ENCODE measurements around the gene CHST12.
"Not testable (repeated sequence)": the region's sequence is repeated elsewhere in the genome, so short reads cannot be mapped to it uniquely, and the experiment has no call there.

The CHST12 gene

DNA sequence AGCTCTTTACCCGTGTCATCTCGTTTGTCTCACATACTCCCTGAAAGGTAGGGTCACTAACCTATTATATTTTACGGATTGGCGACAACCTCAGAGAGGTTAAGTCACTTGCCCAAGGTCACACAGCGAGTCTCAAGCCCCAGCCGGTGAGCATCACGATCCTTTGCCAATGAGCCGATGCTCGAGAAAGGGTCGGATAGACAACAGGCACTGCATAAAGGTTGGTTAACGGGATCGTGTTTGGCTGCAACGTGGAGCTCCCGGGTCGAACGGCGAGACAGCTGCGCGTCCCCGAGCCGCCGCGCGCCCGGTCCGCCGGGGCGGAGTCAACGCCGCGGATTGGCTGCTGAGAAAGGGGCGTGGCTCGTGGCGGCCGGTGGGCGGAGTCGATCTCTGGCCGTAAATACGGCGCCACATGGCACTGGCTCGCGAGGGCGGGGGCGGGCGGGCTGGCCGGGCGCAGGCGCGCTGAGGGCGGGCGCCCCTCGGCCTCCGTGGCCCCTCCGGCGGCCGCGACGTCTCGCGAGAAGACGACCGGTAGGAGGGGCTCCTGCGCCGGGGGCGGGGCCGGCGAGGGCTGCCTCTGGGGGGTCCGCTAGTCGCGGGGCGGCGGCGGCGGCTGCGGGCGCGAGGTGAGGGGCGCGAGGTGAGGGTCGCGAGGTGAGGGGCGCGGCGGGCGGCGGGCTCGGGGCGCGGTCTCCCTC lies at the start of gene CHST12:
Gene CHST12, plus strand, starts transcription at position 598 of the 704 bp plus-strand sequence. CDS start 29,029 bp downstream, outside the sequence.
- peak; percentile 86 to 94 for DNase-seq (ENCODE audit: low read depth in 2 of 2)

DNA sequence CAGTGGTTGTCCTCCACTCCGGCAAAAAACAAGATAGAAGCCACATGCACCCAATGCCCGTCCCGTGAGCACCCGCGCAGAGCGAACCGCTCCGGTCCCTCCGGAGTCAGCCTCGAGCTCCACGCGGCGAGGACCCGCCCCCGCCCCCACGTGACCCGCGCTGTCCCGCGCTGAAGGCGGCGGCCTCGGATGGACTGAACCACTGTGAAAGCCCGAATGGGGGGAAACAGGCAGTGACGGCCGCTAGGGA lies 49.5 kb upstream of the CHST12 start:
- peak; percentile 82 to 89 for DNase-seq (ENCODE audit: low read depth in 2 of 2)

GRCh38 chr7:2354186-2354938 lies 49.0 kb upstream of the CHST12 start, which contains the start of gene EIF3B:
Gene EIF3B, plus strand, starts transcription at chr7:2354827. Its CDS starts 95 bp downstream, at chr7:2354922.
- peak; percentile 82 for DNase-seq (ENCODE audit: low read depth in 2 of 2)

GRCh38 chr7:2354939-2355704 lies 48.3 kb upstream of the CHST12 start:
- no peak for DNase-seq (ENCODE audit: low read depth in 2 of 2)

DNA sequence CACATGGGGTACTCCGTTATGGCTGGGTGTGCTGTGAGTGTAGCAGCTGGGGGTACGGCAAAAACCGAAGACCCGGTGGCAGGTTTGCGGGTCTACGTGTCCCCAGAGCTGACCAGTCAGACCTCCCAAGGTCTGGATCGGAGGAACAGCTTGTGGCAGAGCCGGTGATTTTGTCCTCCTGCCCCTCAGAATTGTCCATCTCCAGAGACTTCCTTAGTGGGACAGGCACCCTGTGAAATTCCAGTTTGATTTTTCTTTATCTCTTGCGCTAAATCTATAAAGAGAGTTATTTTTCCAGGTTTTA lies 47.8 kb upstream of the CHST12 start:
- DNase-seq (ENCODE audit: low read depth in 2 of 2) = no peak

- DNase-seq (ENCODE audit: low read depth in 2 of 2) = no peak
These were observed 46.2 kb upstream of the CHST12 start for GRCh38 chr7:2357165-2357564.

DNA sequence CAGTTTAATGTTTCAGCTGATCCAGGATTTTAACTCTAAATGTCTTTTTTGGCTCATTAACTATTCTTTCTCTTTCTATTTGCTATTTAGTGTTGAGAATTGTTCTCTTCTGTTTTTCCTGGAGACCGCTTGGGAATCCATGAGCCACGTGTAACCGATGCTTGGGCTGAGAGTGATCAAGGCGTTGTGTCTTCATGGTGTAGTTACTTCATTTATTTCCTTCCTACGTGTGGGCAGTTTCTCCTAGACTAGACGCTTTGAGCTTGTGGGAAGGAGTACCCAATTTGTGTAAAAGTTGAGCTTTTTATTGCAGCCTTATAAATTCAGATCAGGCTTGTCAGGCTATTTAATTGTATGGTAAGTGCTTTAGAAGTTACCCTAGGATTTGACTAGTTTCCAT lies 45.8 kb upstream of the CHST12 start:
- DNase-seq (ENCODE audit: low read depth in 2 of 2) = no peak

GRCh38 chr7:2358968-2359527 lies 44.4 kb upstream of the CHST12 start:
- no peak for DNase-seq (ENCODE audit: low read depth in 2 of 2)

DNA sequence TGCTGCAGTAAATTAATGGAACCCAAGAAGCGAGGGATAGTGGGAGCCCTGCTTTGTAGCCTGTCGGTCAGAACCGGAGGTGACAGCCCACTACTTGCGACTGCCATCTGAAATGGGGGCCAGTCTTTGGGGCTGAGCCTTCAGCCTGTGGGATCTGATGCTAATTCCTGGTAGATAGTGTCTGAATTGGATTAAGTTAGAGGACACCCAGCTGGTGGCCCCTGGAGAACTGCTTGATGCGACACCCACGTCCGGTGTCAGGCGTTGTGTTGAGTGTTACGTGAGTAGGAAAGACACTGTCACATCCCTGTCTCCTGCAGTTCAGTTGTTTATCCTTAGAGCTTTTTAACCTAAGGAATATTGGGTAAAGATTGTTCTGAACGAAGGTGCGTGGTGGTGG lies 43.8 kb upstream of the CHST12 start:
- DNase-seq (ENCODE audit: low read depth in 2 of 2) = no peak

DNA sequence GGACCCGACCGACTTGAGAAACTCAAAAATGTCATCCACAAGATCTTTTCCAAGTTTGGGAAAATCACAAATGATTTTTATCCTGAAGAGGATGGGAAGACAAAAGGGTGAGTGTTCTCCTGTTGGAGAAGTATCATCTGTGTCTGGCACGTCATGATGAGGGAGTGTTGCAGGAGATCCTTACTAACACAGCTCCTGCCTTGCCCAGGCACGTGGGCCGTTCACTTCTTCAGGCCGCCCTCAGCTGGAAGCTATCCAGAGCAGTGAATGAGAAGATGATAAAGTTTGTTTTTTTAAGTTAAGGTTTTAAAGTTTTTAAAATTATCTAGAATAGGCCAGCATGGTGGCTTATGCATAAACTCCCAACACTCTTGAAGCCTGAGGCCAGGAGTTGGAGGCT lies 42.6 kb upstream of the CHST12 start:
- no peak for DNase-seq (ENCODE audit: low read depth in 2 of 2)

- DNase-seq (ENCODE audit: low read depth in 2 of 2) = no peak
These were observed 40.9 kb upstream of the CHST12 start for GRCh38 chr7:2362385-2363088.

DNA sequence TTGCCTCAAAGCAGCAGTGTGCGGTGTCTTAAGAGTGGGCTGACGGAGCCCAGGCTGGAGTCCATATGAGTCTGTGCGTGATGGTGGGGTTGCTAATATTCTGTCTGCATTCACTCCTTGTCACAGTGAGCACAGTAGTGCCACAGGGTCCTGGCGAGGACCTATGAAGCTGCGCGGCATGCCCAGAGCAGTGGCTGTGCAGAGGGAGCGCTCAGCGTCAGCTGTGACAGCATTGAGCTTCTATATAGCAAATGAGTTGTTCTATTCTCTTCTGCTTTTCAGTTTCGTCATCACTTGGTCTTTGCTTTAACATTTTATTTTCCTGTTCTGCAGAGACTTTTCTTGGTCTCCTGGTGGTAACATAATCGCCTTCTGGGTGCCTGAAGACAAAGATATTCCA lies 34.3 kb upstream of the CHST12 start:
- DNase-seq (ENCODE audit: low read depth in 2 of 2) = no peak

DNA sequence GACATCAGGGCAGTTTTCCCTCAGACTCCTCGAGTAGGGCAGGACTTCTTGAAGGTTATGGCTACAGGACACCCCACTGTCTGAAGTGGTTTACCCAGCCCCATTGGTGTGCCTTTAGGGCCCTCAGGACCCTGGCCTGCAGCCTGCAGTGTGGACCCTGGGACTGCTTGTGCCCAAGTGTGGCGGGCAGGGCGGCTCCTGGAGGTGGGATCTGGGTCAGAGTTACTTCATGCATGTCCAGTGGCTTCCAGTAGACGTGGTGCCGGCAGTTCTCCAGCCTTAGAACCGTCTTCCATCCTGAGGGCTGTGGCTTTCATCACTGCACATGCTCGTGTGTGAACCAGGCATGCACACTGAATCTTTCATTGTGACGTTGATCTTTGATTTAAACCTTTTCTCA lies 32.1 kb upstream of the CHST12 start:
- DNase-seq (ENCODE audit: low read depth in 2 of 2) = no peak

GRCh38 chr7:2372724-2373123 lies 30.7 kb upstream of the CHST12 start:
- no peak for DNase-seq (ENCODE audit: low read depth in 2 of 2)

- no peak for DNase-seq (ENCODE audit: low read depth in 2 of 2)
These were observed 30.3 kb upstream of the CHST12 start for GRCh38 chr7:2373124-2373556.

GRCh38 chr7:2373646-2374045 lies 29.8 kb upstream of the CHST12 start:
- no peak for DNase-seq (ENCODE audit: low read depth in 2 of 2)

DNA sequence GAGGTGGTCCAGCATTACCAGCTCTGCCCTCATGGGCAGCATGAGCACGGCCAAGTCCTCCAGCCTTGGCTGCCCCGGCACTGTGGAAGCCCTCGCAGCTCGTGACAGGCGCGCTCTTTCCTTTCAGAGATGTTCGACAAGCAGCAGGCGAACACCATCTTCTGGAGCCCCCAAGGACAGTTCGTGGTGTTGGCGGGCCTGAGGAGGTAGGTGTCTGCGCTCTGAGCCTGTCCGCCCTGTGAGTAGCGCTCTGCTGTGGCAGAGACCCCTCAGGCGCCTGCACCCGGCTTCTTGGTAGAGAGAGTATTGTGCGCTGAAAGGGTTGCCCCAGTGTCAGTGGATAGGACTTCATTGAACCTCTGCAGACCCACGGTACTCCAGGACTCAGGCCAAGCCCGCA lies 29.0 kb upstream of the CHST12 start:
- no peak for DNase-seq (ENCODE audit: low read depth in 2 of 2)

GRCh38 chr7:2374830-2375728 lies 28.3 kb upstream of the CHST12 start:
- DNase-seq (ENCODE audit: low read depth in 2 of 2) = no peak

- no peak for DNase-seq (ENCODE audit: low read depth in 2 of 2)
These were observed 26.9 kb upstream of the CHST12 start for GRCh38 chr7:2376351-2377154.

- DNase-seq (ENCODE audit: low read depth in 2 of 2) = not testable (repeated sequence)
These were observed 25.9 kb upstream of the CHST12 start for GRCh38 chr7:2377492-2377891.

Data from stimulated activated CD8-positive, alpha-beta memory T cell treated with anti-CD3 and anti-CD28 coated beads, Interleukin-7, amount 100 ng/mL, for 4 hours (primary cell).